GM23338 (cell line): Measurements from ENCODE around the gene WARS2. TPM values are rescaled to one million over a fixed set of nuclear protein-coding genes. Genes with fewer than 3 reads are reported as not detected.
"Not testable (repeated sequence)": the region's sequence is repeated elsewhere in the genome, so short reads cannot be mapped to it uniquely, and the experiment has no call there.

Experiments used
- ATAC-seq: fragments of 200-7000 bp; cut with Tn5 transposase; 3 replicates; pipeline ENCODE4 v1.9.1; 2020
- DNase-seq: peaks from one replicate; pipeline ENCODE4 v3.0.0-alpha.2; 2015; ENCODE audit warnings: low spot score
- H2AFZ ChIP-seq: fragments of 200-600 bp; sonication (generic); 2 replicates; pipeline ENCODE4 v1.8.0; 2016; ENCODE audit warnings: antibody characterized with exemption, mild to moderate bottlenecking, moderate library complexity
- H3F3A ChIP-seq: fragments of 200-600 bp; sonication (generic); replicated peaks from 2 replicates; pipeline ENCODE4 v1.8.0; 2017; ENCODE audit warnings: antibody characterized with exemption, mixed run types, low read depth
- H3K27ac ChIP-seq: fragments of 200-600 bp; sonication (generic); 2 replicates; pipeline ENCODE4 v1.6.1; 2016; ENCODE audit warnings: low read depth
- H3K27me3 ChIP-seq: fragments of 200-600 bp; sonication (generic); 2 replicates; pipeline ENCODE4 v1.8.0; 2016; ENCODE audit warnings: mild to moderate bottlenecking, mixed run types, moderate library complexity; ENCODE audit not compliant: insufficient read depth
- H3K36me3 ChIP-seq: fragments of 200-600 bp; sonication (generic); 2 replicates; pipeline ENCODE4 v1.8.0; 2016; ENCODE audit warnings: mild to moderate bottlenecking; ENCODE audit not compliant: insufficient read depth
- H3K4me1 ChIP-seq: fragments of 200-600 bp; sonication (generic); 2 replicates; pipeline ENCODE4 v1.8.0; 2016; ENCODE audit warnings: mild to moderate bottlenecking, moderate library complexity; ENCODE audit not compliant: insufficient read depth
- H3K4me2 ChIP-seq: fragments of 200-600 bp; sonication (generic); 2 replicates; pipeline ENCODE4 v1.7.1; 2017; ENCODE audit warnings: mixed run types
- H3K4me3 ChIP-seq: fragments of 200-600 bp; sonication (generic); 2 replicates; pipeline ENCODE4 v1.6.1; 2016; ENCODE audit warnings: mixed run types
- H3K79me2 ChIP-seq: fragments of 200-600 bp; sonication (generic); replicated peaks from 2 replicates; pipeline ENCODE4 v1.8.0; 2017; ENCODE audit warnings: mild to moderate bottlenecking; ENCODE audit not compliant: insufficient read depth
- H3K9me2 ChIP-seq: fragments of 200-600 bp; sonication (generic); 2 replicates; pipeline ENCODE4 v1.8.0; 2017; ENCODE audit not compliant: insufficient read depth
- H4K20me1 ChIP-seq: fragments of 200-600 bp; sonication (generic); replicated peaks from 2 replicates; pipeline ENCODE4 v1.8.0; 2017; ENCODE audit warnings: mild to moderate bottlenecking; ENCODE audit not compliant: insufficient read depth
- H3K27ac Mint-ChIP-seq: 2 replicates; pipeline ENCODE4 v1.8.0; 2020; ENCODE audit warnings: inconsistent platforms, mild to moderate bottlenecking, moderate library complexity, mixed read lengths
- H3K27me3 Mint-ChIP-seq: 3 replicates; pipeline ENCODE4 v1.8.0; 2022; ENCODE audit warnings: low read depth, mild to moderate bottlenecking, moderate library complexity, mixed read lengths, inconsistent platforms; ENCODE audit not compliant: insufficient read depth, poor library complexity
- H3K36me3 Mint-ChIP-seq: 3 replicates; pipeline ENCODE4 v1.8.0; 2021; ENCODE audit warnings: low read depth, mild to moderate bottlenecking, inconsistent platforms, moderate library complexity, mixed read lengths
- H3K4me1 Mint-ChIP-seq: 3 replicates; pipeline ENCODE4 v1.8.0; 2020; ENCODE audit warnings: mild to moderate bottlenecking, inconsistent platforms, mixed read lengths
- H3K4me3 Mint-ChIP-seq: 3 replicates; pipeline ENCODE4 v1.8.0; 2021; ENCODE audit warnings: moderate library complexity, mild to moderate bottlenecking, inconsistent platforms, mixed read lengths
- H3K9me3 Mint-ChIP-seq: 3 replicates; pipeline ENCODE4 v1.8.0; 2020; ENCODE audit warnings: moderate library complexity, mild to moderate bottlenecking, inconsistent platforms, mixed read lengths
- CREB1 ChIP-seq: fragments of 250-450 bp; sonication (Bioruptor Pico); IDR thresholded peaks from 2 replicates; pipeline ENCODE4 v1.5.0; 2020; ENCODE audit warnings: low read depth, mild to moderate bottlenecking, moderate library complexity
- EZH2phosphoT487 ChIP-seq: fragments of 200-600 bp; sonication (generic); IDR thresholded peaks from one replicate; pipeline ENCODE4 v1.8.1; 2018; ENCODE audit warnings: antibody characterized with exemption; ENCODE audit not compliant: unreplicated experiment
- NANOG ChIP-seq: IDR thresholded peaks from 2 replicates; pipeline ENCODE4 v1.6.1; 2016; ENCODE audit warnings: antibody characterized with exemption, borderline replicate concordance
- POLR2AphosphoS5 ChIP-seq: IDR thresholded peaks from 2 replicates; pipeline ENCODE4 v1.6.1; 2016; ENCODE audit warnings: antibody characterized with exemption, low read depth
- STAT1 ChIP-seq: IDR thresholded peaks from one replicate; pipeline ENCODE4 v1.6.1; 2016; ENCODE audit warnings: antibody characterized with exemption; ENCODE audit not compliant: unreplicated experiment
- ZNF114 ChIP-seq: fragments of 250-450 bp; sonication (Bioruptor Pico); IDR thresholded peaks from 2 replicates; pipeline ENCODE4 v1.5.0; 2020; ENCODE audit warnings: mild to moderate bottlenecking, moderate library complexity
- ZNF331 ChIP-seq: fragments of 250-450 bp; sonication (Bioruptor Pico); IDR thresholded peaks from 2 replicates; pipeline ENCODE4 v1.5.0; 2020; ENCODE audit warnings: low read depth, mild to moderate bottlenecking, moderate library complexity
- polyA plus RNA-seq: library from polyadenylated mRNA; unstranded; fragments of >200 nt; fragmentation: Nextera tagmentation; extraction: Ambion mirVana; gene quantifications from 2 replicates; pipeline ENCODE4 v1.2.1, GENCODE V29; 2016
- total RNA-seq: library from RNA; depleted of rRNA; stranded (reverse); fragments of >200 nt; shearing (Covaris generic); gene quantifications from 2 replicates; pipeline ENCODE4 v1.2.3, GENCODE V29; 2014
- TF ChIP-seq, protein P1 (sequence below): IDR thresholded peaks from one replicate; pipeline ENCODE4 v1.6.1; 2018; ENCODE audit warnings: antibody characterized with exemption; ENCODE audit not compliant: unreplicated experiment
- TF ChIP-seq, protein P2 (sequence below): IDR thresholded peaks from 2 replicates; pipeline ENCODE4 v1.6.1; 2016; ENCODE audit warnings: antibody characterized with exemption
- TF ChIP-seq, protein P3 (sequence below), 2 experiments: fragments of 200-600 bp in 1 of 2; sonication (generic) in 1 of 2; conservative IDR thresholded peaks; 2 replicates each; pipeline versions ENCODE4 v1.5.1 to v1.6.1; 2016 to 2017; ENCODE audit warnings: antibody characterized with exemption in 2 of 2, low read depth in 2 of 2, mild to moderate bottlenecking in 2 of 2, moderate library complexity in 1 of 2

Gene WARS2
- total and polyA plus RNA-seq, 2 experiments from 2014 or later: 6.4 to 12.6 TPM

DNA sequence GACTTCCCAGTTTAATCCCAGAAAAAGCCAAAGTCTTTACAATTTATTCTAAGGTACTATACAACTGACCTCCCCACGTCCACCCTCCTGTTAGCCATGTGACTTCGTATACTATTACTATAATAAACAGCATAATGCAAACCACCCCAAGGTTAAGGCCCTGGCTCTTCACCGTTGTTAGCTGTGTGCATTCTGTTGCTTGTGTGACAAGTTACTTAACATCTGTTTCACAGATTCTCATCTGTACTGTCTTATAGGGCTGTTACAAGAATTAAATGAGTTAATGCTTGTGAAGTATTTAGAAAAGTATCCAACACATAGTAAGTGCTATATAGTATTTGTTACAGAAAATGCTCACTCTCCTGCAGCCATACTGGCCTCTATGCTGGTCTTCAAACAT is 15.7 kb downstream of the WARS2 start:
- Mint-ChIP-seq H3K9me3 (no peaks in the 10 kb centered on the region), H3K27me3 (no peaks in the 10 kb centered on the region), H3K27ac (no peak overlapping the region), H3K4me3 (no peak overlapping the region), H3K36me3 (no peaks in the 10 kb centered on the region), H3K4me1 (no peaks in the 10 kb centered on the region)
- no peak for ATAC-seq
- H3K79me2 ChIP-seq: peaks cover 1% of the 10 kb centered on the region
- H3K36me3 ChIP-seq: no peaks in the 10 kb centered on the region
- H3K4me2 ChIP-seq: no peak overlapping the region
- H3F3A ChIP-seq: no peaks in the 10 kb centered on the region
- no peaks in the 10 kb centered on the region for H4K20me1 ChIP-seq
- DNase-seq: no peak
- H3K4me3 ChIP-seq: no peak overlapping the region
- H3K9me2 ChIP-seq: no peaks in the 10 kb centered on the region
- H3K4me1 ChIP-seq: no peaks in the 10 kb centered on the region
- H2AFZ ChIP-seq: no peak overlapping the region
- no peaks in the 10 kb centered on the region for H3K27me3 ChIP-seq
- no peak overlapping the region for H3K27ac ChIP-seq
- TF ChIP-seq, protein P1, sequence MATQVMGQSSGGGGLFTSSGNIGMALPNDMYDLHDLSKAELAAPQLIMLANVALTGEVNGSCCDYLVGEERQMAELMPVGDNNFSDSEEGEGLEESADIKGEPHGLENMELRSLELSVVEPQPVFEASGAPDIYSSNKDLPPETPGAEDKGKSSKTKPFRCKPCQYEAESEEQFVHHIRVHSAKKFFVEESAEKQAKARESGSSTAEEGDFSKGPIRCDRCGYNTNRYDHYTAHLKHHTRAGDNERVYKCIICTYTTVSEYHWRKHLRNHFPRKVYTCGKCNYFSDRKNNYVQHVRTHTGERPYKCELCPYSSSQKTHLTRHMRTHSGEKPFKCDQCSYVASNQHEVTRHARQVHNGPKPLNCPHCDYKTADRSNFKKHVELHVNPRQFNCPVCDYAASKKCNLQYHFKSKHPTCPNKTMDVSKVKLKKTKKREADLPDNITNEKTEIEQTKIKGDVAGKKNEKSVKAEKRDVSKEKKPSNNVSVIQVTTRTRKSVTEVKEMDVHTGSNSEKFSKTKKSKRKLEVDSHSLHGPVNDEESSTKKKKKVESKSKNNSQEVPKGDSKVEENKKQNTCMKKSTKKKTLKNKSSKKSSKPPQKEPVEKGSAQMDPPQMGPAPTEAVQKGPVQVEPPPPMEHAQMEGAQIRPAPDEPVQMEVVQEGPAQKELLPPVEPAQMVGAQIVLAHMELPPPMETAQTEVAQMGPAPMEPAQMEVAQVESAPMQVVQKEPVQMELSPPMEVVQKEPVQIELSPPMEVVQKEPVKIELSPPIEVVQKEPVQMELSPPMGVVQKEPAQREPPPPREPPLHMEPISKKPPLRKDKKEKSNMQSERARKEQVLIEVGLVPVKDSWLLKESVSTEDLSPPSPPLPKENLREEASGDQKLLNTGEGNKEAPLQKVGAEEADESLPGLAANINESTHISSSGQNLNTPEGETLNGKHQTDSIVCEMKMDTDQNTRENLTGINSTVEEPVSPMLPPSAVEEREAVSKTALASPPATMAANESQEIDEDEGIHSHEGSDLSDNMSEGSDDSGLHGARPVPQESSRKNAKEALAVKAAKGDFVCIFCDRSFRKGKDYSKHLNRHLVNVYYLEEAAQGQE: no peak
- TF ChIP-seq EZH2phosphoT487 (no peak), ZNF331 (CRISPR knock-in tag) (no peak), NANOG (no peak), CREB1 (no peak), ZNF114 (CRISPR knock-in tag) (no peak), POLR2AphosphoS5 (no peak), STAT1 (no peak)
- TF ChIP-seq, protein P2, sequence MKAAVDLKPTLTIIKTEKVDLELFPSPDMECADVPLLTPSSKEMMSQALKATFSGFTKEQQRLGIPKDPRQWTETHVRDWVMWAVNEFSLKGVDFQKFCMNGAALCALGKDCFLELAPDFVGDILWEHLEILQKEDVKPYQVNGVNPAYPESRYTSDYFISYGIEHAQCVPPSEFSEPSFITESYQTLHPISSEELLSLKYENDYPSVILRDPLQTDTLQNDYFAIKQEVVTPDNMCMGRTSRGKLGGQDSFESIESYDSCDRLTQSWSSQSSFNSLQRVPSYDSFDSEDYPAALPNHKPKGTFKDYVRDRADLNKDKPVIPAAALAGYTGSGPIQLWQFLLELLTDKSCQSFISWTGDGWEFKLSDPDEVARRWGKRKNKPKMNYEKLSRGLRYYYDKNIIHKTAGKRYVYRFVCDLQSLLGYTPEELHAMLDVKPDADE: no peak
- TF ChIP-seq, protein P3, sequence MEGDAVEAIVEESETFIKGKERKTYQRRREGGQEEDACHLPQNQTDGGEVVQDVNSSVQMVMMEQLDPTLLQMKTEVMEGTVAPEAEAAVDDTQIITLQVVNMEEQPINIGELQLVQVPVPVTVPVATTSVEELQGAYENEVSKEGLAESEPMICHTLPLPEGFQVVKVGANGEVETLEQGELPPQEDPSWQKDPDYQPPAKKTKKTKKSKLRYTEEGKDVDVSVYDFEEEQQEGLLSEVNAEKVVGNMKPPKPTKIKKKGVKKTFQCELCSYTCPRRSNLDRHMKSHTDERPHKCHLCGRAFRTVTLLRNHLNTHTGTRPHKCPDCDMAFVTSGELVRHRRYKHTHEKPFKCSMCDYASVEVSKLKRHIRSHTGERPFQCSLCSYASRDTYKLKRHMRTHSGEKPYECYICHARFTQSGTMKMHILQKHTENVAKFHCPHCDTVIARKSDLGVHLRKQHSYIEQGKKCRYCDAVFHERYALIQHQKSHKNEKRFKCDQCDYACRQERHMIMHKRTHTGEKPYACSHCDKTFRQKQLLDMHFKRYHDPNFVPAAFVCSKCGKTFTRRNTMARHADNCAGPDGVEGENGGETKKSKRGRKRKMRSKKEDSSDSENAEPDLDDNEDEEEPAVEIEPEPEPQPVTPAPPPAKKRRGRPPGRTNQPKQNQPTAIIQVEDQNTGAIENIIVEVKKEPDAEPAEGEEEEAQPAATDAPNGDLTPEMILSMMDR (conservative IDR thresholded peaks at IDR 0.05; ENCODE audit: low read depth in 2 of 2): no peak

DNA sequence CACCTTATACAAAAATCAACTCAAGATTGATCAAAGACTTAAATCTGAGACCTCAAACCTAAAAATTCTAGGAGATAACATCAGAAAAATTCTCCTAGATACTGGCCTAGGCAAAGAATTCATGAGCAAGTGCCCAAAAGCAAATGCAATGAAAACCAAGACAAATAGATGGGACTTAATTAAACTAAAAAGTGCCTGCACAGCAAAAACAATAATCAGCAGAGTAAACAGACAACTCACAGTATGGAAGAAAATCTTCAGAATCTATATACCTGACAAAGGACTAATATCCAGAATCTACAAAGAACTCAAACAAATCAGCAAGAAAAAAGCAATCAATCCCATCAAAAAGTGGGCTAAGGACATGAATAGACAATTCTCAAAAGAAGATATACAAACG is 18.6 kb downstream of the WARS2 start:
- H3K36me3 ChIP-seq, H2AFZ ChIP-seq, H3K4me3 Mint-ChIP-seq, H3K4me3 ChIP-seq, H3K27ac ChIP-seq, H3K4me1 Mint-ChIP-seq, H3K4me2 ChIP-seq, H3K27ac Mint-ChIP-seq, H3F3A ChIP-seq, H3K4me1 ChIP-seq, H3K9me3 Mint-ChIP-seq, ATAC-seq, H3K27me3 ChIP-seq, H3K36me3 Mint-ChIP-seq, H3K27me3 Mint-ChIP-seq, H4K20me1 ChIP-seq, H3K9me2 ChIP-seq, DNase-seq: not testable (repeated sequence)
- peaks cover 11% of the 10 kb centered on the region for H3K79me2 ChIP-seq
